ENCODE results near the gene RTP2. TPM values are rescaled to one million over a fixed set of nuclear protein-coding genes. Genes with fewer than 3 reads are reported as not detected.
A peak's percentile ranks its signal among the peaks of the same experiment; 100 is the strongest.

Gene RTP2
- total and polyA plus RNA-seq, 2 experiments from 2014 or later: not detected

- peak overlapping the region; percentile 81 for H3K4me3 Mint-ChIP-seq
- Histone ChIP-seq H3K27me3 (ENCODE audit: insufficient read depth) (peaks cover 64% of the 10 kb centered on the region), H3K9me2 (ENCODE audit: insufficient read depth) (no peaks in the 10 kb centered on the region), H3K4me3 (peak overlapping the region; percentile 82), H3K4me1 (ENCODE audit: insufficient read depth) (peaks cover 28% of the 10 kb centered on the region), H4K20me1 (replicated peaks; ENCODE audit: insufficient read depth) (no peaks in the 10 kb centered on the region), H2AFZ (peak overlapping the region; percentile 80), H3K79me2 (replicated peaks; ENCODE audit: insufficient read depth) (0 out of 2 replicates have a peak, but pooled peaks cover 3% of the 10 kb centered on the region), H3K36me3 (ENCODE audit: insufficient read depth) (no peaks in the 10 kb centered on the region), H3K27ac (ENCODE audit: low read depth) (no peak overlapping the region), H3F3A (replicated peaks; ENCODE audit: low read depth) (no peaks in the 10 kb centered on the region; the same call in 1 of the 2 replicates), H3K4me2 (peak overlapping the region; percentile 87)
- H3K9me3 Mint-ChIP-seq: no peaks in the 10 kb centered on the region
- H3K27ac Mint-ChIP-seq: no peak overlapping the region
- TF ChIP-seq CTCF (conservative IDR thresholded peaks at IDR 0.05; ENCODE audit: low read depth in 2 of 2): peak; percentile 88 to 92
- TF ChIP-seq JUNB (IDR thresholded peaks at IDR 0.05; ENCODE audit: unreplicated experiment): no peak
- TF ChIP-seq STAT1 (IDR thresholded peaks at IDR 0.05; ENCODE audit: unreplicated experiment): no peak
- TF ChIP-seq EZH2 (IDR thresholded peaks at IDR 0.05; ENCODE audit: low read depth, unreplicated experiment): no peak
- peak; percentile 12 for ATAC-seq
- H3K27me3 Mint-ChIP-seq (ENCODE audit: insufficient read depth, low read depth, poor library complexity): peaks cover 51% of the 10 kb centered on the region
- peak; percentile 75 for DNase-seq (ENCODE audit: low spot score)
- no peaks in the 10 kb centered on the region; the same call in 2 of the 3 replicates for H3K36me3 Mint-ChIP-seq (ENCODE audit: low read depth)
- peaks cover 41% of the 10 kb centered on the region for H3K4me1 Mint-ChIP-seq
Observed at GRCh38 chr3:187740421-187741399, 38.4 kb upstream of the RTP2 start.

GRCh38 chr3:187739561-187740332, 37.4 kb upstream of the RTP2 start:
- ATAC-seq (peak; percentile 20), DNase-seq (ENCODE audit: low spot score) (peak; percentile 83)
- no peaks in the 10 kb centered on the region for H3K9me3 Mint-ChIP-seq
- peaks cover 47% of the 10 kb centered on the region for H3K27me3 Mint-ChIP-seq (ENCODE audit: insufficient read depth, low read depth, poor library complexity)
- H3K36me3 ChIP-seq (ENCODE audit: insufficient read depth): no peaks in the 10 kb centered on the region
- H3K27ac ChIP-seq (ENCODE audit: low read depth): peak overlapping the region; percentile 51; the same call in 1 of the 2 replicates
- peak overlapping the region; percentile 87; the same call in 1 of the 2 replicates for H3K27ac Mint-ChIP-seq
- H3K4me1 ChIP-seq (ENCODE audit: insufficient read depth): peaks cover 28% of the 10 kb centered on the region
- peaks cover 68% of the 10 kb centered on the region for H3K27me3 ChIP-seq (ENCODE audit: insufficient read depth)
- no peaks in the 10 kb centered on the region; the same call in 2 of the 3 replicates for H3K36me3 Mint-ChIP-seq (ENCODE audit: low read depth)
- peak overlapping the region; percentile 87 for H3K4me2 ChIP-seq
- no peaks in the 10 kb centered on the region; the same call in 1 of the 2 replicates for H3F3A ChIP-seq (replicated peaks; ENCODE audit: low read depth)
- peak overlapping the region; percentile 80 for H2AFZ ChIP-seq
- H3K9me2 ChIP-seq (ENCODE audit: insufficient read depth): no peaks in the 10 kb centered on the region
- peaks cover 44% of the 10 kb centered on the region for H3K4me1 Mint-ChIP-seq
- peak overlapping the region; percentile 81 for H3K4me3 Mint-ChIP-seq
- peak overlapping the region; percentile 82 for H3K4me3 ChIP-seq
- H3K79me2 ChIP-seq (replicated peaks; ENCODE audit: insufficient read depth): 0 out of 2 replicates have a peak, but pooled peaks cover 3% of the 10 kb centered on the region
- H4K20me1 ChIP-seq (replicated peaks; ENCODE audit: insufficient read depth): no peaks in the 10 kb centered on the region
- TF ChIP-seq NANOG (IDR thresholded peaks at IDR 0.05; ENCODE audit: borderline replicate concordance) (no peak), ZNF114 (CRISPR knock-in tag; IDR thresholded peaks at IDR 0.05) (no peak; the same call in 1 of the 2 replicates), ZNF462 (CRISPR knock-in tag; IDR thresholded peaks at IDR 0.05) (no peak), EZH2phosphoT487 (IDR thresholded peaks at IDR 0.05; ENCODE audit: unreplicated experiment) (no peak)

All from GM23338 (cell line).